Stimulated activated naive CD8-positive, alpha-beta T cell treated with anti-CD3 and anti-CD28 coated beads, Interleukin-15, Interleukin-2, amounts not matched to agents 100 U/mL and 50 U/mL, for 24 hours (primary cell): ENCODE data around the gene LPGAT1.
A peak's percentile ranks its signal among the peaks of the same experiment; 100 is the strongest.
"Not testable (repeated sequence)": the region's sequence is repeated elsewhere in the genome, so short reads cannot be mapped to it uniquely, and the experiment has no call there.

Experiments used
- ATAC-seq: fragments of 150-1000 bp; cut with Tn5 transposase; one replicate; pipeline ENCODE4 v1.10.0; 2021
- DNase-seq: peaks from one replicate; pipeline ENCODE4 v3.0.0; 2021

LPGAT1 gene

DNA sequence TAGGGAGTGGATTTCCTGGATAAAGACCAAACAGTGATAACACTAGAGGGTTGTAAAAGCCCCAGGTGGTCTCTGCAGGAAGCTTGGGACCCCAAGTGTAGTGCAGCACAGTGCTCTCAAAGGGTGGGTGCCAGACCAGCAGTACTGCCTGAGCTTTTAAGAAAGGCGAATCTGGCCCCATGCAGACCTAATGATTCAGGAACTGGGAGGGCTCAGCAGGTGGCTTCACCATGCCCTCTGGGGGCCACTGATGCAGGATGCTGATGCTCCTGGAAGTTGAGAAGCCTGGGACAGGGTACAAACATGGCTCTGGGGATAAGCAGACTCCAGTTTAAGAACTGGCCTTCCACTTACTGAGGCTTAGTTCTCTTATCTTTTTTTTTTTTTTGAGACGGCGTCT, 126.0 kb downstream of the LPGAT1 start:
- ATAC-seq (no peak), DNase-seq (no peak)

- DNase-seq, result no peak
- ATAC-seq, result no peak
Observed at GRCh38 chr1:211703812-211704537, 126.6 kb downstream of the LPGAT1 start.

DNA sequence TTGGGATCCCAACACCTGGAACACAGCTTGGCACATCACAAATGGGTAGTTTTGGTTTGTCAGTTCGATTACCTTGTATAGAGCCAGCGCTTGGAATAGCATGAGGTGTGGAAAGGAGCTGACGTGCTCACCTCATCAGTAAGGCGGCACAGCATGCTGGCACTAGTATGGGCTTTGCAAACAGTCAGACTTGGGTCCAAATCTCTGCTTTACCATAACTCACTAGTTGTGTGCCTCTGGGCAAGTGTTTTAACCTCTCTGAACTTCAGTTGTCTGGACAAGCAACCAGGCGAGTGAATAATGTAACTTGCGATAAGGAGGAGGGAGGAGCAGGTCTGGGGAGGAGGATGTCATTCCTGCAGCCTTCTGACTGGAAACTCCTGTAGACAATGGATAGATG, 128.8 kb downstream of the LPGAT1 start:
- DNase-seq (no peak), ATAC-seq (no peak)

DNA sequence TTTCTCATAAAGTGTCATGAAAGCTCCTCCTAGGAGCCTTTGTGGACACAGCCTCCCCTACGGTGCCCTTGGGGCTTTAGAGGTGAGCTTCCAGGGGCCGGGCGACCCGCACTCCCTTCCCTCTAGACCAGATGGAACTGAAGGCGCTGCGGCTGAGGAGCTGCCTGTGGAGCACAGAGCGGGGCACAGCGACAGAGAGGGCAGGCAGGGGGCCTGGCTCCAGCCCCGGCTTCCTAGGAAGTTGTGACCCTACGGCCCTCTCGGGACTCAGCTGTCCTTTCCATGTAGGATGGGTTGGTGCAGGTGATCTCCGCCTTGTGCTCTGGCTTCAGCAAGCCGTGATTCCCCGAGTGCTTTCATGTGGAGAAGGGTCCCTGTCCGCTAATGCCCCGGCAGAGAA, 131.5 kb downstream of the LPGAT1 start:
- ATAC-seq (no peak), DNase-seq (no peak)

DNA sequence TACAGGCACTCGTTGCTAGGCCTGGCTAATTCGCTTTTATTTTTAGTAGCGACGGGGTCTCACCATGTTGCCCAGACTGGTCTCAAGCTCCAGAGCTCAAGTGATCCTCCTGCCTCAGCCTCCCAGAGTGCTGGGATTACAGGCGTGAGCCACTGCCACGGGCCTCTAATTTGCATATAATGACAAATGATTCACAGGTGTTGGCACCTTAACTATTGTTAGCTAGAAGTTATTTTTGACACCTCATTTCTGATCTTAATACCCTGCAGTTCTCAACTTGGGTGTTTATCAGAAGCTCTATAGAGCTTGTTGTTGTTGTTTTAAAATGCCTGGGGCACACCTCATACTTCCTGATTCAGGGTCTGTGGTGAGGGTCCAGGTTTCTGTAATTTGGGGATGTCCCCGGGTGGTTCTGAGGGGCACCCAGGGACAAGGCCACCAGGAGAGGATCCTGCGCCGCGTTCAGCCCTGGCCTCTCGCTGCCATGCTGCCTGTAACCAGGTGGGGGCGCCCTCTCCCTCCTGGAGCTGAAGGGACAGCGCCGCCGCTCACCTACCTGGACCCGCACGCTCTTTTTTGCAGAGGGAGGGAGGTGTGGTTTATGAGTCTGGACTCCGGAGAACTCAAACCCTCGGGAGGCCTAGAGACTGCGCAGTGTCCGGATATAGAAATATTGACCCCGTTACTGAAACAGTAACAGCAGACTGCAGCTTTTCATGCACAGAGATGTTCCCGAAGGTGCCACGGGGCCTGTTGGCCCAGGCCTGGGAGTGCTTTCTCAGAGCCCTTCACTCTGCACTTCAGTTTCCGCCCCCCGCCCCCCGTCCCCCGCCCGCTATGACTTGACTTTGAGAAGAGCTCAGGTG, 132.2 kb downstream of the LPGAT1 start:
- ATAC-seq, result peak; percentile 90
- DNase-seq, result peak; percentile 90

DNA sequence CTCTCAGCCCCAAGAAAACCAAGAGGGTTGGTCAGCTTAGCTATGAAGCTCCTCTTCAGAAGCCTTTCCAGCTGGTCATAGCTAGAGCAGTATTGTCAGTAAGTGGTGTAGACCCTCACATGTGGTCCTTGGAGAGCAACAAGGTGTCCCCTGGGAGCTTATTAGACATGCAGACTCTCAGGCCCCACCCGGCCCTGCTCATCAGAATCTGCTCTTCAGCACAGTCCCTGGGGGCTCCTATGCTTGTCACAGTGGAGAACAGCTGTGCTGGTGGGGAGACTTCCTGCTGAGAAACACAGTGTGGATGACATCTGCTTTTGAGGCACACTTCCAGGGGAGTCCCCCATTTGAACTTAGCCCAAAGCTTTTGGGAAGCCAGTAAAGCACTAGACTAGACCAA, 133.2 kb downstream of the LPGAT1 start:
- DNase-seq (no peak), ATAC-seq (no peak)

DNA sequence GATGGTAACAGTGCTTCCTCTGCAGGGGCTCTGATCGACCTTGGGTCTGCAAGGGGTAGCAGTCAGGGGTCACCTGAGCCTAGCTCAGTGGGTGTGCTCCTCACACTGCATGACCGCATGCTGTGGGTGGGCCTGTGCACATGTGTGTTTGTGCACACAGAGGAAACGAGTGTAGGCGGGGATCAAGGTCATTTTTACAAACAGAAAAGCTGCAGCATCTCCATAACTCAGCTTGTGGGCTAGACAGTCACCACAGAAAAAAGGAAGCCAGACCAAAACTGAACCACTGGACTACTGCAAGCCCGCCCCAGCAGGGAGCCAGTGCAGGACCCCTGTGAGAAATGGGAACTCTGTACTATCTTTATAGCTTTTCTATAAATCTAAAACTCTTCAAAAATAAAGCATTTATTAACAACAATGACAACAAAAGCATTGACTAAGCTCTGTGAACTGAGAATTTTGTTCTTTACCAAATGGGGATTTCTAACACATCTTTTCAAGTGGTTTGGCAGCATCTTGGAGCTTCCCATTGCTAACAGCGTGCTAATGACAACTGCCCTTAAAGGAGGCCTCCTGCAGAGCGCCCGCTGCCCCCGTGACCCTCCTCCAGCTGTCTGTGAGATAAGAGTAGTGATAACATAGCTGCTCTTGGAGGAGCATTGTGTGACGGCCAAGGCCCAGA, 135.3 kb downstream of the LPGAT1 start:
- ATAC-seq (no peak), DNase-seq (peak; percentile 26)

GRCh38 chr1:211693911-211694310, 136.7 kb downstream of the LPGAT1 start:
- DNase-seq, ATAC-seq: not testable (repeated sequence)
